B cell (primary cell): ENCODE data around the gene FAM3B. TPM values are rescaled to one million over a fixed set of nuclear protein-coding genes. Genes with fewer than 3 reads are reported as not detected.

Source experiments
- ATAC-seq: fragments of 200-7000 bp; cut with Tn5 transposase; one replicate; pipeline ENCODE4 v1.10.0; 2021; ENCODE audit warnings: low read depth, mild to moderate bottlenecking, moderate number of reproducible peaks, moderate library complexity
- CTCF ChIA-PET: fragments of 350-600 bp; sonication (Branson Sonifier 250); formaldehyde crosslinking; loops from one replicate; lab custom pipeline; 2021; ENCODE audit warnings: antibody characterized with exemption, inconsistent platforms; lab: Charles Lee
- POLR2A ChIA-PET: fragments of 350-600 bp; sonication (Branson Sonifier 250); formaldehyde crosslinking; loops from one replicate; lab custom pipeline; 2021; ENCODE audit warnings: antibody characterized with exemption; lab: Charles Lee
- DNase-seq: peaks from one replicate; pipeline ENCODE4 v3.0.0; 2013
- H2AFZ ChIP-seq: 2 replicates; pipeline ENCODE4 v1.6.1; 2012; ENCODE audit warnings: mild to moderate bottlenecking, low read depth, low read length; ENCODE audit not compliant: insufficient read depth, poor library complexity, severe bottlenecking
- H3K27ac ChIP-seq, 2 donors: 1 replicate in 1 of 2; 2 replicates in 1 of 2; pipeline ENCODE4 v1.5.1; 2012 to 2013; ENCODE audit warnings: low read length in 2 of 2, mild to moderate bottlenecking in 2 of 2, moderate library complexity in 1 of 2
- H3K27me3 ChIP-seq, 4 experiments: fragments of 200-600 bp in 1 of 4; sonication (generic) in 1 of 4; replicated peaks in 1 of 4; 1 replicate in 2 of 4; 2 replicates in 2 of 4; pipeline versions ENCODE4 v1.6.1 to v1.7.0; 2013 to 2016; ENCODE audit warnings: low read length in 3 of 4, mild to moderate bottlenecking in 2 of 4, mixed read lengths in 1 of 4, moderate library complexity in 1 of 4; ENCODE audit not compliant: insufficient read depth in 4 of 4, control insufficient read depth in 3 of 4; ENCODE audit errors: control extremely low read depth in 1 of 4
- H3K36me3 ChIP-seq, 2 experiments: replicated peaks in 1 of 2; 1 replicate in 1 of 2; 2 replicates in 1 of 2; pipeline versions ENCODE4 v1.6.1 to v1.7.1; 2013; ENCODE audit warnings: low read length in 1 of 2; ENCODE audit not compliant: insufficient read depth in 2 of 2, control insufficient read depth in 1 of 2; ENCODE audit errors: control extremely low read depth in 1 of 2, extremely low read depth in 1 of 2
- H3K4me1 ChIP-seq, 2 donors: fragments of 200-600 bp in 1 of 2; sonication (generic) in 1 of 2; 1 replicate in 1 of 2; 2 replicates in 1 of 2; pipeline versions ENCODE4 v1.5.1 to v1.6.1; 2013 to 2017; ENCODE audit warnings: low read length in 2 of 2; ENCODE audit not compliant: control insufficient read depth in 2 of 2, insufficient read depth in 2 of 2
- H3K4me2 ChIP-seq: replicated peaks from 2 replicates; pipeline ENCODE3; 2012; ENCODE audit warnings: mild to moderate bottlenecking, low read depth, low read length; ENCODE audit not compliant: poor library complexity, severe bottlenecking
- H3K4me3 ChIP-seq, 5 experiments: fragments of 200-600 bp in 1 of 5; sonication (generic) in 1 of 5; 1 replicate in 3 of 5; 2 replicates in 2 of 5; pipeline versions ENCODE4 v1.5.1 to v1.7.0; 2011 to 2016; ENCODE audit warnings: low read length in 4 of 5, mild to moderate bottlenecking in 4 of 5, low read depth in 2 of 5, control low read depth in 1 of 5, moderate library complexity in 1 of 5; ENCODE audit not compliant: insufficient read depth in 1 of 5; ENCODE audit errors: control extremely low read depth in 1 of 5, extremely low read depth in 1 of 5
- H3K79me2 ChIP-seq: fragments of 200-600 bp; sonication (generic); one replicate; pipeline ENCODE4 v1.6.0; 2016; ENCODE audit warnings: low read length; ENCODE audit not compliant: control insufficient read depth, insufficient read depth
- H3K9ac ChIP-seq: fragments of 200-600 bp; sonication (generic); 2 replicates; pipeline ENCODE4 v1.6.1; 2017; ENCODE audit warnings: mild to moderate bottlenecking, low read length, moderate library complexity
- H3K9me3 ChIP-seq, 3 donors: one replicate each; pipeline versions ENCODE4 v1.6.1 to v1.7.1; 2013; ENCODE audit warnings: low read length in 2 of 3; ENCODE audit not compliant: control insufficient read depth in 2 of 3, insufficient read depth in 1 of 3; ENCODE audit errors: control extremely low read depth in 1 of 3
- H4K20me1 ChIP-seq: 2 replicates; pipeline ENCODE4 v1.6.0; 2012; ENCODE audit warnings: mild to moderate bottlenecking, low read length; ENCODE audit not compliant: insufficient read depth, control insufficient read depth, poor library complexity, severe bottlenecking
- H3K27ac Mint-ChIP-seq: one replicate; pipeline ENCODE4 v1.8.0; 2021; ENCODE audit warnings: mixed read lengths
- H3K27me3 Mint-ChIP-seq: one replicate; pipeline ENCODE4 v1.8.0; 2021; ENCODE audit warnings: mixed read lengths
- H3K4me1 Mint-ChIP-seq: one replicate; pipeline ENCODE4 v1.8.0; 2021; ENCODE audit warnings: mixed read lengths
- H3K4me3 Mint-ChIP-seq: one replicate; pipeline ENCODE4 v1.8.0; 2021; ENCODE audit warnings: mixed read lengths
- H3K9me3 Mint-ChIP-seq: one replicate; pipeline ENCODE4 v1.8.0; 2022; ENCODE audit warnings: mixed read lengths; ENCODE audit not compliant: insufficient read depth
- CTCF ChIP-seq: fragments of 200-600 bp; IDR thresholded peaks from one replicate; pipeline ENCODE4 v1.8.0; 2022; ENCODE audit warnings: antibody characterized with exemption, mild to moderate bottlenecking
- EZH2 ChIP-seq: IDR thresholded peaks from 2 replicates; pipeline ENCODE4 v1.6.1; 2012; ENCODE audit warnings: borderline replicate concordance, low read depth, mild to moderate bottlenecking, moderate library complexity, low read length; ENCODE audit not compliant: insufficient read depth, poor library complexity, severe bottlenecking
- WGBS: methylation state at CpG from one replicate; pipeline ENCODE4 v1.1.5; 2013; ENCODE audit warnings: missing lambda C conversion rate; ENCODE audit not compliant: insufficient coverage; 5-methylcytosine and 5-hydroxymethylcytosine counted together
- intact Hi-C: fragments of 100-400 bp; cut with micrococcal nuclease; formaldehyde crosslinking; loops from one replicate; pipeline ENCODE4 v1.10.0; 2022
- polyA plus RNA-seq: library from polyadenylated mRNA; depleted of rRNA; stranded (reverse); fragments of >200 nt; gene quantifications from 2 replicates; pipeline ENCODE4 v1.2.3, GENCODE V29; 2012
- total RNA-seq, 2 donors: library from RNA; stranded (reverse); fragments of 120-200 nt in 1 of 2; gene quantifications; 1 replicate in 1 of 2; 2 replicates in 1 of 2; pipeline versions ENCODE4 v1.2.3 to v1.2.4, GENCODE V29; 2013 to 2022

Gene FAM3B
- total and polyA plus RNA-seq, 2 donors (not counting 1 experiment from before 2014, with no cell fraction given): 0.09 TPM; not detected in 1

GRCh38 chr21:41267346-41267745 is 49.3 kb upstream of the FAM3B start:
- H2AFZ ChIP-seq: no peak overlapping the region
- no peak for TF ChIP-seq EZH2
- TF ChIP-seq CTCF: no peak
- no CpG with 5 or more reads among the region's 2 CpGs for WGBS
- ATAC-seq (no peak), DNase-seq (no peak)
- peaks cover 3% of the 10 kb centered on the region for H4K20me1 ChIP-seq
- intact Hi-C loops: no loop called here
- H3K27ac Mint-ChIP-seq: no peak overlapping the region
- H3K27me3 ChIP-seq: no peaks in the 10 kb centered on the region
- H3K79me2 ChIP-seq: no peaks in the 10 kb centered on the region
- no peak overlapping the region for H3K4me3 Mint-ChIP-seq
- no peak overlapping the region for H3K27ac ChIP-seq
- H3K4me3 ChIP-seq: no peak overlapping the region
- no peak overlapping the region for H3K9ac ChIP-seq
- H3K4me2 ChIP-seq: no peak overlapping the region
- H3K27me3 Mint-ChIP-seq: no peaks in the 10 kb centered on the region
- H3K36me3 ChIP-seq: peaks cover 0 to 22% of the 10 kb centered on the region in 2 experiments
- H3K9me3 ChIP-seq: peaks cover 0 to 12% (median 7%) of the 10 kb centered on the region in 3 donors
- no peaks in the 10 kb centered on the region for H3K4me1 Mint-ChIP-seq
- peaks cover 2% of the 10 kb centered on the region for H3K9me3 Mint-ChIP-seq
- no peaks in the 10 kb centered on the region for H3K4me1 ChIP-seq
- CTCF ChIA-PET: interaction anchor here (3.0 kb wide), 1 partner anchor 15 kb away, joined by 16 read pairs; no protein-coding TSS in a partner anchor
- POLR2A ChIA-PET: no interaction called here

- no peak for ATAC-seq
- WGBS: no CpG with 5 or more reads among the region's 1 CpG
- Histone ChIP-seq H3K9ac (no peak overlapping the region), H3K4me1 (no peaks in the 10 kb centered on the region), H3K36me3 (peaks cover 0 to 21% of the 10 kb centered on the region in 2 experiments), H3K27ac (no peak overlapping the region), H3K27me3 (no peaks in the 10 kb centered on the region), H3K79me2 (no peaks in the 10 kb centered on the region), H4K20me1 (peaks cover 3% of the 10 kb centered on the region), H3K9me3 (peaks cover 0 to 16% (median 4%) of the 10 kb centered on the region in 3 donors), H3K4me2 (no peak overlapping the region), H2AFZ (no peak overlapping the region), H3K4me3 (no peak overlapping the region)
- ChIA-PET CTCF (interaction anchor here (2.2 kb wide), 1 partner anchor 14 kb away, joined by 12 read pairs; no protein-coding TSS in a partner anchor), POLR2A (no interaction called here)
- no peaks in the 10 kb centered on the region for H3K27me3 Mint-ChIP-seq
- intact Hi-C loops: no loop called here
- H3K9me3 Mint-ChIP-seq: no peaks in the 10 kb centered on the region
- H3K4me3 Mint-ChIP-seq: no peak overlapping the region
- no peak for TF ChIP-seq EZH2
- no peak for TF ChIP-seq CTCF
- DNase-seq: no peak
- H3K4me1 Mint-ChIP-seq: no peaks in the 10 kb centered on the region
- no peak overlapping the region for H3K27ac Mint-ChIP-seq
These were observed 47.1 kb upstream of the FAM3B start for GRCh38 chr21:41269535-41269934.
